Ovary (tissue), 3 donors: ENCODE results near the gene SOHLH2.

Source experiments
- POLR2A ChIP-seq: fragments of 450-650 bp; IDR thresholded peaks from one replicate; pipeline ENCODE4 v1.6.1; 2017; ENCODE audit warnings: antibody characterized with exemption, mild to moderate bottlenecking, moderate library complexity
- TF ChIP-seq, protein P1 (sequence below), 3 donors: fragments of 450-650 bp in 2 of 3; fragments of 200-600 bp in 1 of 3; IDR thresholded peaks; one replicate each; pipeline versions ENCODE4 v1.5.1 to v1.8.0; 2016 to 2022; ENCODE audit warnings: antibody characterized with exemption in 3 of 3, mild to moderate bottlenecking in 1 of 3
- donor health status: DM: no; HTN: no; CAD: no.

DNA sequence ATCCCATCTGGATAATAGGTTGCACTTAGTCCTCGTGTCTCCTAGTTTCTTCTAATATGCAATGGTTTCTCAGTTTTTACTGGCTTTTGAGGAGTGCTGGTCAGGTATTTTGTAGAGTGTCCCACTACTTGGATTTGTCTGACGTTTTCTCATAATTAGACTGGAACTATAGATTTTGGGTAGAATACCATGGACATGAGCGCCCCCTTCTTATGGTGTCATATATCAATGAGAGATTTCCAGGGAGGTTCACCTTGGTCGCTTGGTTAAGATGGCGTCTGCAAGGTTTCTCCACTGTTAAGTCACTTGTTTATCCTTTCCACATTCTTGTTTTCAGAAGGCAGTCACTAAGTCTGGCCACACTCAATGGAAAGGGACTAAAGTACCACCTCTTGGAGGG, 6.7 kb downstream of the SOHLH2 start:
- TF ChIP-seq, protein P1, sequence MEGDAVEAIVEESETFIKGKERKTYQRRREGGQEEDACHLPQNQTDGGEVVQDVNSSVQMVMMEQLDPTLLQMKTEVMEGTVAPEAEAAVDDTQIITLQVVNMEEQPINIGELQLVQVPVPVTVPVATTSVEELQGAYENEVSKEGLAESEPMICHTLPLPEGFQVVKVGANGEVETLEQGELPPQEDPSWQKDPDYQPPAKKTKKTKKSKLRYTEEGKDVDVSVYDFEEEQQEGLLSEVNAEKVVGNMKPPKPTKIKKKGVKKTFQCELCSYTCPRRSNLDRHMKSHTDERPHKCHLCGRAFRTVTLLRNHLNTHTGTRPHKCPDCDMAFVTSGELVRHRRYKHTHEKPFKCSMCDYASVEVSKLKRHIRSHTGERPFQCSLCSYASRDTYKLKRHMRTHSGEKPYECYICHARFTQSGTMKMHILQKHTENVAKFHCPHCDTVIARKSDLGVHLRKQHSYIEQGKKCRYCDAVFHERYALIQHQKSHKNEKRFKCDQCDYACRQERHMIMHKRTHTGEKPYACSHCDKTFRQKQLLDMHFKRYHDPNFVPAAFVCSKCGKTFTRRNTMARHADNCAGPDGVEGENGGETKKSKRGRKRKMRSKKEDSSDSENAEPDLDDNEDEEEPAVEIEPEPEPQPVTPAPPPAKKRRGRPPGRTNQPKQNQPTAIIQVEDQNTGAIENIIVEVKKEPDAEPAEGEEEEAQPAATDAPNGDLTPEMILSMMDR (IDR thresholded peaks at IDR 0.05): no peak
- TF ChIP-seq POLR2A: no peak
